HuH-7.5 (cell line): ENCODE data around the gene KIAA1210.
"Not testable (repeated sequence)": the region's sequence is repeated elsewhere in the genome, so short reads cannot be mapped to it uniquely, and the experiment has no call there.

Experiments used
- DNase-seq: peaks from one replicate; pipeline ENCODE4 v3.0.0; 2011; ENCODE audit warnings: low spot score

KIAA1210 gene

GRCh38 chrX:119036107-119037029, 91.2 kb downstream of the KIAA1210 start:
- no peak for DNase-seq

- DNase-seq = no peak
These were observed 96.6 kb downstream of the KIAA1210 start for GRCh38 chrX:119030990-119031389.

GRCh38 chrX:119029656-119030055, 98.0 kb downstream of the KIAA1210 start:
- not testable (repeated sequence) for DNase-seq

GRCh38 chrX:119028733-119029330, 98.8 kb downstream of the KIAA1210 start:
- no peak for DNase-seq
